H1 (cell line): ENCODE results near the gene SNTG2. TPM values are rescaled to one million over a fixed set of nuclear protein-coding genes. Genes with fewer than 3 reads are reported as not detected.

Experiments used
- HDAC6 ChIP-seq: IDR thresholded peaks from one replicate; pipeline ENCODE4 v1.7.1; 2012; ENCODE audit warnings: low read depth, mild to moderate bottlenecking, inconsistent platforms, low read length, moderate library complexity
- KDM1A ChIP-seq: fragments of 200-600, 300-600 bp; sonication (generic); IDR thresholded peaks from 2 replicates; pipeline ENCODE4 v1.7.1; 2016; ENCODE audit warnings: mild to moderate bottlenecking, low read length, borderline replicate concordance
- RAD21 ChIP-seq, 2 experiments: IDR thresholded peaks in 1 of 2; conservative IDR thresholded peaks in 1 of 2; 2 replicates each; pipeline ENCODE4 v1.6.1; 2011; ENCODE audit warnings: low read depth in 2 of 2, low read length in 2 of 2, improper control_type of control experiment in 1 of 2, inconsistent platforms in 1 of 2, mild to moderate bottlenecking in 1 of 2, moderate library complexity in 1 of 2
- SIRT6 ChIP-seq: IDR thresholded peaks from one replicate; pipeline ENCODE4 v1.7.1; 2012; ENCODE audit warnings: low read length, inconsistent platforms
- TEAD4 ChIP-seq: IDR thresholded peaks from 2 replicates; pipeline ENCODE4 v1.6.1; 2012; ENCODE audit warnings: low read depth, low read length, inconsistent platforms, mixed read lengths
- polyA plus RNA-seq, 7 experiments: library from polyadenylated mRNA; depleted of rRNA in 3 of 7; stranded (reverse) in 5 of 7; unstranded in 2 of 7; fragments of >200 nt in 5 of 7; fragments of 200-250 nt in 2 of 7; gene quantifications; 1 replicate in 5 of 7; 2 replicates in 1 of 7; 4 replicates in 1 of 7; pipeline versions ENCODE4 v1.2.1 to v1.2.3, GENCODE V29; 2011 to 2013; ENCODE audit warnings: missing spikeins in 2 of 7, mixed read lengths in 2 of 7
- total RNA-seq: library from RNA; stranded (reverse); fragmentation: NEBNext Ultra II Directional; extraction: Animal tissue kit (Norgen Biotek cat#: 25700); gene quantifications from 2 replicates; pipeline ENCODE4 v1.2.1, GENCODE V29; 2021
- TF ChIP-seq, protein P1 (sequence below): IDR thresholded peaks from 2 replicates; pipeline ENCODE4 v1.6.1; 2012; ENCODE audit warnings: low read length, inconsistent platforms

The SNTG2 gene
- total and polyA plus RNA-seq, 2 of the 8 experiments (the other 6 are each of a cell fraction or from before 2014, with no cell fraction given): 6.6 to 18.1 TPM

GRCh38 chr2:1230155-1230893 lies 279.7 kb downstream of the SNTG2 start (continued):
- TF ChIP-seq TEAD4 (no peak), SIRT6 (no peak), RAD21 (IDR thresholded peaks at IDR 0.05 in 1 of 2, conservative IDR thresholded peaks at IDR 0.05 in 1 of 2; ENCODE audit: low read depth in 2 of 2, low read length in 2 of 2) (no peak), KDM1A (no peak), HDAC6 (no peak)
- TF ChIP-seq, protein P1, sequence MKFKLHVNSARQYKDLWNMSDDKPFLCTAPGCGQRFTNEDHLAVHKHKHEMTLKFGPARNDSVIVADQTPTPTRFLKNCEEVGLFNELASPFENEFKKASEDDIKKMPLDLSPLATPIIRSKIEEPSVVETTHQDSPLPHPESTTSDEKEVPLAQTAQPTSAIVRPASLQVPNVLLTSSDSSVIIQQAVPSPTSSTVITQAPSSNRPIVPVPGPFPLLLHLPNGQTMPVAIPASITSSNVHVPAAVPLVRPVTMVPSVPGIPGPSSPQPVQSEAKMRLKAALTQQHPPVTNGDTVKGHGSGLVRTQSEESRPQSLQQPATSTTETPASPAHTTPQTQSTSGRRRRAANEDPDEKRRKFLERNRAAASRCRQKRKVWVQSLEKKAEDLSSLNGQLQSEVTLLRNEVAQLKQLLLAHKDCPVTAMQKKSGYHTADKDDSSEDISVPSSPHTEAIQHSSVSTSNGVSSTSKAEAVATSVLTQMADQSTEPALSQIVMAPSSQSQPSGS: no peak
- TF ChIP-seq, all 59 proteins: peak for 0
